HuH-7 (cell line): Measurements from ENCODE around the gene CFAP74.

Experiments used
- DNase-seq: peaks from one replicate; pipeline ENCODE4 v3.0.0; 2011; ENCODE audit warnings: low spot score

The CFAP74 gene

GRCh38 chr1:1914971-1915692, 88.5 kb downstream of the CFAP74 start, which contains the start of gene CALML6:
Gene CALML6 (plus strand): TSS chr1:1915260. CDS start chr1:1915281, 21 bp downstream.
- DNase-seq, result no peak

- no peak for DNase-seq
These were observed 89.2 kb downstream of the CFAP74 start for GRCh38 chr1:1914101-1914970.

- no peak for DNase-seq
These were observed 92.1 kb downstream of the CFAP74 start for GRCh38 chr1:1911350-1912041.

DNA sequence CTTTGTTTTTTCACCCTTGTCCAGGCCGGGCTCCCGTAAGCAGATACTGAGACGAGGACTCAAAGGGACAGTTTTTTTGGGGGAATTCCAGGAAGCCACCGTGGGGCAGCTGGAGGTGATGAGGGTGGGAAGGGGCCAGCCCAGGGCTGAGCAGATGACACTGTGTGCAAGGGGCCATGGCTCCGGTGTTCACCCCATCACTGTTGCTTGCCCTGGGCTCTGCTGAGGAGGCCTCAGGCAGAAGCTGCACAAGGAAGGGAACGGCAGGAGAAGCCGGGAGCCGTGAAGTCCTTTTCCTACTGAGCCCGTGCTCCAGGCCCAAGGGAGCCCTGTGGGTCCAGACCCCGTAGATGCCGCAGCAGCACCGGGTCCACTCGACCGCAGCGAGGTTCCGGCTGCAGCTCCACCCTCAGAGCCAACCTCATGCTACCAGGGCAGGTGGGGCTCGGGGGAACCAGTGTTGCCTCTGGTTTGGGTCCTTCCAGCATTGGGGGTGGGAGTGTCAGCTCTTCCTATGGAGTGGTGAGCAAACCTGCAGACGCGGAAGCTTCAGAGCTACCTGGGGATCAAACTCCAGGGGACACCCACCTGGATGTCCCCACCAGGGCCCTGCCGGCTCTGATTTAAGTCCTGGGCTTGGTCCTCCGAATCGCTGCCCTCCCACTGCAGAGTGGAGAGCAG, 92.8 kb downstream of the CFAP74 start:
- DNase-seq, result no peak

DNA sequence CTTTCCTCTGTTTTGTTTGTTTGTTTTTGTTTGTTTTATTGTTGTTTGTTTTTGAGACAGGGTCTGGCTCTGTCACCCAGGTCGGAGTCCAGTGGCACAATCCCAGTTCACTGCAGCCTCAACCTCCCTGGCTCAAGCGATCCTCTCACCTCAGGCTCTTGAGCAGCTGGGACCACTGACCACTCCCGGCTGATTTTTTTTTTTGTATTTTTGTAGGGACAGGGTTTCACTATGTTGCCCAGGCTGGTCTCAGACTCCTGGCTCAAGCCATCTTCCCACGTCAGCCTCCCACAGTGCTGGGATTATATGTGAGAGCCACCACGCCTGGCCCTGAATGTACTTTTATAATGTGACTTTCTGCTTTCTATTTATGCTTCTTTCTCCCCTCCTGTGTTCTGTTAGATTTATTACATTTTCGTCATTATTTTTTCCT, 93.5 kb downstream of the CFAP74 start:
- DNase-seq, result no peak

- DNase-seq, result no peak
These were observed 95.1 kb downstream of the CFAP74 start for GRCh38 chr1:1908506-1908791.

- DNase-seq, result no peak
These were observed 96.4 kb downstream of the CFAP74 start for GRCh38 chr1:1907098-1907736.

DNA sequence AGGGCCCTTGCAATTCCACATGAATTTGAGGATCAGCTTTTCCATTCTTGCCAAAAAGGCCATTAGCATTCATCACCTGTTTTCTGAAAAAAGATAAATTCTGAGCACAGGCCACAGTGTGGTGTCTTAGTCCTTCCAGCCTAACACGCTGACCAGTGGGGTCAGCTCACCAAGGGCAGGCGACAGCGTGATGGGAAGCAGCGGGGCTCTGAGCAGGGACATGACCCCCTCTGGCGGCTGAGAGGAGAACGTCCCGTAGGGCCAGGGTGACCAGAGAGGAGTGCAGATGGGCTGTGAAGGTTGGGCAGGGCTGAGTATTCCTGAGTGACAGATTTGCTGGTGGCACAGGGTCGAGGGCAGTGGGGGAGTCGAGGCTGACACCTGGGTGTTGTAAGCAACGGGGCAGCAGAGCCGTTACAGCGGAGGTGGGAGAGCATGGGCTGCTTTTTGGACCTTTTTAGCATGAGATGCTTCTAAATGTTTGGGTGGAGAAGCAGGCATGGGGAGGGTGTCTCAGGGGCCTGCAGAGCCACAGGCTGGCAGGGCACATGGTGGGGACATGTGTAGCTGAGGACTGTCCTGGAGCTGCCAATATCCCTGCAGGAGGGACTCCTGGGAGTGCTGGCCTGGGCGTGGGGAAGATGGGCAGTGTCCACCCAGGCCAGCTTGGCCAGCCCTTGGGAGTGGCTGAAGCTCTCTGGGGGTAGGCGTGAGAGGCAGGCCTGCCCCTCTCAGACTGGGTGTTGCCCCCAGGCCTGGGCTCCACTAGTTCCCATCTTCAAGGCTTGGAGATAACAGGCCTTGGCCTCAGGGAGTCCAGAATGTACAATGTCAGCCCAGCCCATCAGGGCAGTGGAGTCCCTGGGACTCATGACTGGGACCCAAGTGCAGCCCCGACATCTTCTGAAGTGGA, 97.1 kb downstream of the CFAP74 start:
- peak; percentile 96 for DNase-seq

DNA sequence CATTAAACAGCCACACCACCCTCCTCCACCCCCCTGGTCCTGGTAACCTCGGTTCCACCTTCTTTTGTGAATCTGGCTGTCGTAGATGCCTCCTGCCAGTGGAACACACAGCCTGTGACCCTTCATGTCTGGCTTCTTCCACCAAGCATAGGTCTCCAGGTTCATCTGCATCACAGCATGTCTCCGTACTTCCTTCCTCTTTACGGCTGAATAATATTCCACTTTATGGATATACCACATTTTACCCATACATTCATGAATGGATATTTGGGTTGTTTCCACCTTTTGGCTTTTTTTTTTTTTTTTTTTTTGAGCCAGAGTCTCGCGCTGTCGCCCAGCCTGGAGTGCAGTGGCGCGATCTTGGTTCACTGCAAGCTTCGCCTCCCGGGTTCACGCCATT, 100.4 kb downstream of the CFAP74 start:
- DNase-seq, result no peak

DNA sequence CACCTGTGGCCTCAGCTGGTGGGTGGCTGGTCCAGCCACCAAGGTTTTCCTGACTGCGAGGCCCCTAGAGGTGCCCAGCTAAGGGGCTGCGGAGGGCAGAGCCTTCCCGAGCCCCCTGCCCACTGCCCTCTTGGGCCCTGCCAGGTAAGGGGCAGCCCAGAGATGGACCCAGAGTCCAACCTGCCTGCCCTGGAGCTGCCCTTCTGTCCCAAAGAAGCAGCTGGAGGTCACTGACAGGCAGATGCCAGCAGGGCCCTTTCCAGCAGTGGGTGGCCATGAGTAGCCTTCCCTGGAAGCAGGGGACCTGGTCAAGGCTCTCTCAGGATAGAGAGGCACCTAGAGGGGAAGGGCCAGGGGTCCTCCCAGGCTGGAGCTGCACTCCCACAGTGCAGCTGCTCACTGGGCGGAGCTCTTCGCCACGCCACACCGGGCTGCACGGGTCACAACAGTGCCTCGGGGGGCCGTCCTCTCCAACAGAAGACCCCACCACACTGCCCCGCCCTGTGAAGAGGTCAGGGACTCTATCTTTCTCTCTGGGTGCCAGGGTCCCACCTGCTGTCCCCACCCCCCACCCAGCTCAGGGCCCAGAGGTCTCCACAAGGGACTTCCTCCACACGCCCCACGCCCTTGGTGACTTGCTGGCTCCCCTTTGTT, 101.8 kb downstream of the CFAP74 start:
- no peak for DNase-seq

DNA sequence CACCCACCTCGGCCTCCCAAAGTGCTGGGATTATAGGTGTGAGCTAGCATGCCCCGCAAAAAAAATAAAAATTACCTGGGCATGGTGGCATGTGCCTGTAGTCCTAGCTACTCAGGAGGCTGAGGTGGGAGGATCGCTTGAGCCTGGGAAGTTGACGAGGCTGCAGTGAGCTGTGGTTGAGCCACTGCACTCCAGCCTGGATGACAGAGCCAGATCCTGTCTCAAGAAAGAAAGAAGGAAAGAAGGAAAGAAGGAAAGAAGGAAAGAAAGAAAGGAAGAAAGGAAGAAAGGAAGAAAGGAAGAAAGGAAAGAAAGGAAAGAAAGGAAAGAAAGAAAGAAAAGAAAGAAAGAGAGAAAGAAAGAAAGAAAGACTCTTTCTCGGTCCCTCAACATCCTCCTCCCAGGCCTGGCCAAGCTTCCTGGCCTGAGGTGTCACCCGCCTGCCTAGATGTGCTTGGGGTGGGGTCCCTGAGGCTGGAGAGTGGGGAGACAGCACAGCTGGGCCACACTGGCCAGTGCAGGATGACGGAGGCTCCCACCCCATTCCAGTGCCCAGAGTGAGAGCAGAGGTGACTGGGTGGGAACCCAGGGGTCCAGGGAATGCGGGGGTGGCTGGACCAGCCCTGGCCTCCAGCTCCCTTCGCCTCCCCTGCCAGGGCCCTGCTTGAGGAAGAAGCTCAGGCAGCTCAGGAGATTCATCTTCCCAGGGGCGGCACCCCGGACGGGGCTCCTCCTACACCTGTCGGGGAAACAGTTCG, 102.5 kb downstream of the CFAP74 start:
- no peak for DNase-seq

DNA sequence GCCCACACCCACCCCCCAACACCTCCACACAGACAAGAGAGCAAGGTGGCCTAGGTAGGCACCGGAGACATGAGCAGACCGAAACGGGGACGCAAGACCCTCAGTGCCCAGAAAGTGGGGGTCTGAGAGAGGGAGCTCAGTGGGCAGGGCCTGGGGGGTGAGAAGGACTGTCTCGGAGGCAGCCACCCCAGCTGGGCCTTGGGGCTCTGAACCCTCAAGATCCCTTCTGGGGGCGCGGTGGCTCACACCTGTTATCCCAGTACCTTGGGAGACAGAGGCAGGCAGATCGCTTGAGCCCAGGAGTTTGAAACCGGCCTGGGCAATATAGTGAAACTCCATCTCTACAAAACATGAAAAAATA, 103.6 kb downstream of the CFAP74 start:
- DNase-seq, result no peak

DNA sequence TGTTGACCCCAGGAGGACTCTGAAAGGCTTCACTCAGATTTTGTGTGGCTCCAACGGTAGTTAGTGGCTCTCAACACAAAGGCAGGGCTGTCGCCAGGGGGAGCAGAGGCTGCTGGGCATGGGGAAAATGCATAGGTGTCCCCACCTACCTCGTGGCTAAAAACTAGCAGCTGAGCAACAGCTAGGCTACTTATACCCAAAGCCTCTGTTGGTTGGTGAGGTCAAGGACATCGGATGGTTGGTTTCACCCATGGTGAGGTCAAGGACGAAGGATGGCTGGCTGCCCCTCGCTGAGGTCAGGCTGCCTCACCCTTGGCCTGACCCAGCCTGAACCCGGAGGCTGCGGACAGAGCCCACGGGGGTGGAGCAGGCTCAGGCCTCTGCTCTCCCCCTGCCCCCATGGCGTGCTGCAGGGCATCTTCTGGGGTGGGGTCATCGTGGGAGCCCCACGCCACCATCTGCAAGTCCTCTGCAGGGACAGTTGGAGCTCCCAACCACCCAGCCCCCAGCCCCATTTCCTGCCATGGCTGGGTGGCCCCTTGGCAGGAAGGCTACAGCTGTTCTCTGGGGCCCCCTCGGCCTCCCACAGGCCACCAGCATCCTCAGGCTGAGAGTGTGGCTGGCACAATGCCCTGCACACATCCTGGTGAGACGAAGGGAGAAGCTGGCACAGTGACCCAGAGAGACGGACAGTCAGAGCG, 104.2 kb downstream of the CFAP74 start:
- peak; percentile 67 for DNase-seq

DNA sequence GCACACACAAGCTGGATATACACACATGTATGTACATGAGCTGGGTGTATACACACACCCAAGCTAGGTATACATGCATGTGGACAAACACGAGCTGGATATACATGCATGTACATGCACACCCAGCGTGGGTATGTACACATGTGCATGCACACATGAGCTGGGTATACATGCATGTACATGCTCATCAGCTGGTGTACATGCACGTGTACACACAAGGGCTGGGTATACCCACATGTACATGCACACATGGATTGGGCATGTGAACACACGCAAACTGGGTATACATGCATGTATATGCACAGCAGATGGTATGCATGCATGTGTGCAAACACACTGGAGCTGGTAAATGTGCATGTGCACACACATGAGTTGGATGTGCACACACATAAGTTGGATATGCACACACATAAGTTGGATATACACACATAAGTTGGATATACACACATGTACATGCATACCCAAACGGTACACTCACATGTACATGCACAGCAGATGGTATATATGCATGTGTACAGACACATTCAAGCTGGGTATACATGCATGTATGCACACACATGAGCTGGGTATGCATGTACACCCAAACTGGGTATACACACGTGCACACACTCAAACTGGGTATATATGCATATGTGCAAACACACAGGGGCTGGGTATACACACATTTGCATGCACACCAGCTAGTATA, 105.2 kb downstream of the CFAP74 start:
- DNase-seq, result no peak

DNA sequence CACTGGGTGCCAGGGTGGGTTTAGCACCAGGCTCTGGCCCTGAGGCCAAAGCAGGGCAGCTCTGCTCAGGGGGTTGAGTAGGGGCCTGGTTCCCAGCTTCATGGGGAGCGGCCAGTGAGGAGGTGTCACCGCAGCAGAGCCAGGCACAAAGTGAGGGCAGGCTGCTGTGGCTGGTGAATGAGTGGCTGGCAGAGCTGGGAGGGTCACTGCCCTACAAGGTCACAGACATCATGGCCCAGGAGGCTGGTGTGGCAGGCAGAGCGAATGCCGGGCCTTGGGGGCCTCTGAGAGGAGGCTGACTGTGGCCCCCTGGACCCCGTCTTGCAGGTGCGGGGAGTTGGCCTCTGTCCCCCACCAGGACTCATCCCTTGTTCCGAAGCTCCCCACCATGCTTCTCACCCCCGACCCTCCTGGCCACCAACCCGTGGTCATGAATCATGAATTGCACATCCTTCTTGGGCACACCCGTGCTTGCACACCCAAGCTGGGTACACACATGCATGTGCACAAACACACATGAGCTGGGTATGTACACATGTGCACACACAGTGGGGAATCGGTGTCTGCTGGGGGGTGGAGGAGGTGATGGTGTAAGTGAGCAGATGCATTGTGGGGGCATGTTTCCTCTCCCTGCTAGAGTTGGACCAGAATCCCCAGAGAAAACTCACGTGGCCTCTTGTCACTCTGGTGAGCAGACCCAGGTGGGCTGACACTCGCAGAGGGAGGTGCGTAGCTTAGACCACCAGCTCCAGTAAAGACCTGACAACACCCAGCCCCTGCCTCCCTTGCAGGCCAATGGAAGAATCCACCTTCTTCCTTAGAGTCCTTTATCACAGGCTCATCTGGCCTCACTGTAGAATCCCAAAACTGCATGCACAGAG, 107.9 kb downstream of the CFAP74 start:
- DNase-seq, result no peak

DNA sequence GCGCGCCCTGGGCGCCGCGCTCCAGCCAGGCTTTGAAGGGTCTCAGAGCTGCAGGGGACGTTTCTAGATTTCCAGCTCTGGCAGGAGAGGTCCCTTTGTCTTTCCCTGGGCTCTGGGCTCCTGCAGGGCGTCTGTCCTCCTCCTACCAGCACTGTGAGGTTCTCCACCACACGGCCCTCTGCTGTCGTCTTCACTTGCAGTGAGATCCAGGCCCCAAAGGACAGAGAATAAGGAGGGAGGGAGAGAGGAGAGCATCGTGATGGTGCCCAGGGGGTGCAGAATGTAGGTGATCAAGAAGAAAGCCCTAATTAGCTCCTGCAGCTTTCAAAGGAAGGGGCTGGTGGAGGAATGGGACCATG, 108.5 kb downstream of the CFAP74 start:
- DNase-seq, result no peak

DNA sequence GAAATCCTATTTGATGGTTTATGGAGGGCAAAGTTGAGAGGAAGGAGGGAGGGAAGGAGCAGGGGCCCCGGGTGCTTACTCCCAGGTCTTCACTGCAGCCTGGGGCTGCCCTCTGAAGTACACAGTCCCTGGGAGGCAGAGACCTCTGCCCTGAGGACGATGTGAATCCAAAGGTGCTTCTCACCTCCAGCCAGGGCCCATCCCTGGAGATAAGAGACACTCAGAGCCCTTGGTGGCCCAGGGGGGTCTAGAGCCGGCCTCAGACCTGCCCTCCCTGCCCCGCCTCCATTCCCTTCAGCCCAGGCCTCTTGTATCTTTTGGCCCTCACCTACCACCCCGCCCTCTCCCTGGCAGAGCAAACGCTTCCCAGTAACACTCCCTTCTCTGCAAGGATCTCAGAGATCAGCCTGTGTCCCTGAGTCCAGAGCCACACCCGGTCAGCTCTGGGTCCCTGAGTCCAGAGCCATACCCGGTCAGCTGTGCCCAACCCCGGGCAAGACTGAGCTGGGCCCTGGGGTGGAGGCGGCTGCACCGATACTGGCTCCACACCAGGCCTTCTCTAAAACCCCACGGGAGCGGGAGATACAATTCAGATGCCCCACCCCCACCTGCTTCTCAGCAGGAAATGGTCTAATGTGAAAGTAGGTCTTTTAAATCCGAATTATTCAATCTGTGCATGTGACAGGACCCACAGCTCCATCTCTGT, 109.1 kb downstream of the CFAP74 start:
- DNase-seq, result no peak
